ENCODE results near the gene INSL4. TPM values are rescaled to one million over a fixed set of nuclear protein-coding genes. Genes with fewer than 3 reads are reported as not detected.

The INSL4 gene
- total RNA-seq (2014; rRNA removed; shearing (Covaris generic)): not detected in 2 replicates
- total RNA-seq (2022): not detected in 2 replicates
- Bru-seq, nascent RNA: not detected
- BruChase-seq, experiment 1, labeled RNA remaining after a 6-hour chase: percentile 11 among the genes with signal in this experiment
- BruChase-seq, experiment 2, labeled RNA remaining after a 2-hour chase: not detected
- long read RNA-seq: 0 reads

DNA sequence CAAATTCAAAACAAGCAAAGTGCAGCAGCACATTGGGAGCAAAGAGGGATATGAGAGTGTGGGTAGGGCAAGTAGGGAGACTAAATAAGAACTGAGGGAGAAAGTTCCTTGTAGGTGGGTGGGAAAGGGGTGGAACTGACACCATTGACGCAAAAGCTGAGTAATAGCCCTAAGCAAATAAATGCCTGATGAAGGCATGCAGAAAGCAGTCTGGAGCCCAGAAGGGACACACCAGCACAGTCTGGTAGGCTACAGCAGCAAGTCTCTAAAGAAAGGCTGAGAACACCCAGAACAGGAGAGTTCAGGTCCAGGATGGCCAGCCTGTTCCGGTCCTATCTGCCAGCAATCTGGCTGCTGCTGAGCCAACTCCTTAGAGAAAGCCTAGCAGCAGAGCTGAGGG, at the start of gene INSL4:
INSL4 (plus strand) TSS at position 208 of the 400 bp plus-strand sequence; CDS start at position 313, 105 bp downstream.
- Histone ChIP-seq H3K4me1 (ENCODE audit: insufficient read depth, low read length, poor library complexity, severe bottlenecking) (no peaks in the 10 kb centered on the region), H3K36me3 (ENCODE audit: insufficient read depth, low read length) (no peaks in the 10 kb centered on the region), H3K4me3 (ENCODE audit: low read depth, low read length, poor library complexity, severe bottlenecking) (no peak within 1 kb of the TSS), H3K79me2 (ENCODE audit: insufficient read depth, low read depth, low read length) (no peaks in the 10 kb centered on the region), H2AFZ (ENCODE audit: low read length) (no peak within 1 kb of the TSS), H3K9me2 (ENCODE audit: insufficient read depth, low read length) (no peaks in the 10 kb centered on the region), H3K4me2 (ENCODE audit: low read length) (no peak within 1 kb of the TSS), H3K27ac (ENCODE audit: low read depth, low read length, poor library complexity, severe bottlenecking) (no peak within 1 kb of the TSS), H3K9me3 (ENCODE audit: low read length) (no peaks in the 10 kb centered on the region), H4K20me1 (ENCODE audit: insufficient read depth, low read length) (no peaks in the 10 kb centered on the region)
- CTCF ChIA-PET (ENCODE audit: unreplicated experiment): no interaction called here
- no TSS peak for BruUV-seq (replicated peaks)
- POLR2A ChIA-PET: interaction anchor here (0.6 kb wide), 1 partner anchor 35 kb away, joined by 3 read pairs; no protein-coding TSS in a partner anchor
- no peak for DNase-seq (ENCODE audit: low spot score)
- TF ChIP-seq EZH2phosphoT487 (IDR thresholded peaks at IDR 0.05; ENCODE audit: borderline replicate concordance, low read depth, low read length): no peak
- TF ChIP-seq, protein P1, sequence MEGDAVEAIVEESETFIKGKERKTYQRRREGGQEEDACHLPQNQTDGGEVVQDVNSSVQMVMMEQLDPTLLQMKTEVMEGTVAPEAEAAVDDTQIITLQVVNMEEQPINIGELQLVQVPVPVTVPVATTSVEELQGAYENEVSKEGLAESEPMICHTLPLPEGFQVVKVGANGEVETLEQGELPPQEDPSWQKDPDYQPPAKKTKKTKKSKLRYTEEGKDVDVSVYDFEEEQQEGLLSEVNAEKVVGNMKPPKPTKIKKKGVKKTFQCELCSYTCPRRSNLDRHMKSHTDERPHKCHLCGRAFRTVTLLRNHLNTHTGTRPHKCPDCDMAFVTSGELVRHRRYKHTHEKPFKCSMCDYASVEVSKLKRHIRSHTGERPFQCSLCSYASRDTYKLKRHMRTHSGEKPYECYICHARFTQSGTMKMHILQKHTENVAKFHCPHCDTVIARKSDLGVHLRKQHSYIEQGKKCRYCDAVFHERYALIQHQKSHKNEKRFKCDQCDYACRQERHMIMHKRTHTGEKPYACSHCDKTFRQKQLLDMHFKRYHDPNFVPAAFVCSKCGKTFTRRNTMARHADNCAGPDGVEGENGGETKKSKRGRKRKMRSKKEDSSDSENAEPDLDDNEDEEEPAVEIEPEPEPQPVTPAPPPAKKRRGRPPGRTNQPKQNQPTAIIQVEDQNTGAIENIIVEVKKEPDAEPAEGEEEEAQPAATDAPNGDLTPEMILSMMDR (conservative IDR thresholded peaks at IDR 0.05; ENCODE audit: low read length): no peak
- intact Hi-C loops (cut with micrococcal nuclease; ENCODE audit: unreplicated experiment): no loop called here

DNA sequence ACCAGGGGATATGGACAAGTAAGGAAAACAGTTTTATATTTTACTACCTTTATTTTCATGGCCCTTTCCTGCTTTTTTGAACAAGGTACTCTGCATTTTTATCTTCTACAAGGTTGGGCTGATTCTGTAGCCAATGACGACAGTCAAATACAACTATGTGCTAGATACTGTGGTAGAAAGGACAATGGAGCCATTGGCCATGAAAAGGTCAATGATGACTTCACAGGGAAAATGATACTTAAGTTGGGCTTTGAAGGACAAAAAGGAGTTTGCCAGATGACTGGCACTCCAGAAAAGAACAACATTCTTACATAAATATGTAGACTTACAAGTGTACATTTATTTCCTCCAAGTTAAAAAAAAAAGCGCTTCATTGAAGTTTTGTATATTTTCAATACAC, 46.4 kb upstream of the INSL4 start:
- intact Hi-C loops (cut with micrococcal nuclease; ENCODE audit: unreplicated experiment): no loop called here
- CTCF ChIA-PET (ENCODE audit: unreplicated experiment): no interaction called here

More for the DNA sequence above, 46.4 kb upstream of the INSL4 start:
- Histone ChIP-seq H3K4me2 (ENCODE audit: low read length) (no peak overlapping the region; the same call in 1 of the 2 replicates), H3K27ac (ENCODE audit: low read depth, low read length, poor library complexity, severe bottlenecking) (no peak overlapping the region), H3K9me2 (ENCODE audit: insufficient read depth, low read length) (no peaks in the 10 kb centered on the region), H3K79me2 (ENCODE audit: insufficient read depth, low read depth, low read length) (no peaks in the 10 kb centered on the region), H3K4me1 (ENCODE audit: insufficient read depth, low read length, poor library complexity, severe bottlenecking) (no peaks in the 10 kb centered on the region), H3K9me3 (ENCODE audit: low read length) (no peaks in the 10 kb centered on the region), H3K36me3 (ENCODE audit: insufficient read depth, low read length) (no peaks in the 10 kb centered on the region), H4K20me1 (ENCODE audit: insufficient read depth, low read length) (no peaks in the 10 kb centered on the region), H2AFZ (ENCODE audit: low read length) (no peak overlapping the region), H3K4me3 (ENCODE audit: low read depth, low read length, poor library complexity, severe bottlenecking) (no peak overlapping the region)
- no peak for TF ChIP-seq EZH2phosphoT487 (IDR thresholded peaks at IDR 0.05; ENCODE audit: borderline replicate concordance, low read depth, low read length)
- TF ChIP-seq, protein P1 (conservative IDR thresholded peaks at IDR 0.05; ENCODE audit: low read length): no peak
- DNase-seq (ENCODE audit: low spot score): no peak
- no TSS peak for BruUV-seq (replicated peaks)
- POLR2A ChIA-PET: no interaction called here
